Glomerular visceral epithelial cell (primary cell): Measurements from ENCODE around the gene NLRP7.
"Not testable (repeated sequence)": the region's sequence is repeated elsewhere in the genome, so short reads cannot be mapped to it uniquely, and the experiment has no call there.

Experiments used
- DNase-seq: peaks from one replicate; pipeline ENCODE4 v3.0.0-alpha.2; 2016; ENCODE audit errors: extremely low spot score

NLRP7 gene

DNA sequence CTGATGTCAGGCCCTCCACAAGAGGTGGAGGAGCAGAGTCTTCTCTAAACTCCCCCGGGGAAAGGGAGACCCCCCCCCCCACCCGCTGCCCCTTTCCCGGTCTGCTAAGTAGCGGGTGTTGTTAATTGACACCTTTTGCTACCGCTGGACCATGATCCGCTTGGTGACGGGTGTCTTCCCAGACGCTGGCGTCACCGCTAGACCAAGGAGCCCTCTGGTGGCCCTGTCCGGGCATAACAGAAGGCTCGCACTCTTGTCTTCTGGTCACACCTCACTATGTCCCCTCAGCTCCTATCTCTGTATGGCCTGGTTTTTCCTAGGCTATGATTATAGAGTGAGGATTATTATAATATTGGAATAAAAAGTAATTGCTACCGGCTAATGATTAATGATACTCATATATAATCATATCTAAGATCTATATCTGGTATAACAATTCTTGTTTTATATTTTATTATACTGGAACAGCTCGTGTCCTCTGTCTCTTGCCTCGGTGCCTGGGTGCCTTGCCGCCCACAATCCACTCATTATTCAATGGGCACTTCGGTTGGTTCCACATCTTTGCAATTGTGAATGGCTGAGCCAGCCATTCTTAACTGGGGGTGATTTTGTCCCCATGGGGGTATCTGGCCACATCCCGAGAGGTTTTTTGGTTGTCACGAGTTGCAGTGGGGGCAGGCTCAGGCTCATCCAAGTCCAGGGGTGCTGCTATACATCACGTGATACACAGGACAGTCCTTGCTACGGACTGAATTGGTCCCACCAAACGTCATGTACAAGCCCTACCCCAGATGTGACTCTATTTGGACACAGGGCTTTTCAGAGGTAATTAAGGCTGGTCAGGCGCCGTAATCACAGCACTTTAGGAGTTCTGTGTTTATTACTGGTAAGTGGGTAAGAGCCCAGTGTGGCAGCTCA lies 27.4 kb downstream of the NLRP7 start:
- DNase-seq, result not testable (repeated sequence)

- DNase-seq, result no peak
Observed at GRCh38 chr19:54918499-54918898, 28.8 kb downstream of the NLRP7 start.

DNA sequence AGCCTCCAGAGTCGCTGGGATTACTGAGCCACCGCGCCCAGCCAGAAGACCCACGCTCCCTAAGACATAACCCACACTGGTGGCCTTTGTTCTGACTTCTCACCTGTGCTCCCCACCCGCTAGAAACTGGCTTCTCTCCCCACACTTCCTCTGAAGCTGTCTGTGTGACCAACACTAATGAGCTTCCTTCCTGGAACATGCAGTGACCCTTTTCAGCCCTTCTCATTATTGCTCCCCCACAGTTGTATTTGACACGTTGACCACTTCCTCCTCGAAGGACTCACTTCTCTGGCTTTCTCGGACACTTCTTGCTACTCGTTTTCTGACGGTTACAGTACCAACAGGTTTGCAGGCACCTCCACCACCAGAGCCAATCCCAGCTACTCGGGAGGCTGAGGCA lies 30.5 kb downstream of the NLRP7 start:
- no peak for DNase-seq

- DNase-seq, result not testable (repeated sequence)
Observed at GRCh38 chr19:54907899-54908298, 39.4 kb downstream of the NLRP7 start.

DNA sequence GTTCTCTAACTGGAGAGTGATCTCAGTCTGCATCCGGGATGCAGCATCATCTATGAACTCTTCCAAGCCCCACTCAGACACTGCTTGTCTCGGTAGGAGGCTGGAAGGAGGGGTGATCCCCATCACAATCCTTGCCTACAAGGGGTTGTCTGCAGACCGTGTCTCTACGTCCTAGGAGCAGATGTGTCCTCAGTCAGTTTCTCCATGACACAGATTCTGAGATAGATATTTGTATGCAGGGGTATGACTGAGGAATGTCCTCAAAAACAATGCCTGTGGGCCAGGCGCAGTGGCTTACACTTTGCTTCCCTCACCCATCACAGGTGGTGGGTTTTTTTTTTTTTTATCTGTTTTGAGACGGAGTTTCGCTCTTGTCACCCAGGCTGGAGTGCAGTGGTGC lies 40.5 kb downstream of the NLRP7 start:
- DNase-seq, result no peak

- DNase-seq, result no peak
Observed at GRCh38 chr19:54905803-54906511, 41.4 kb downstream of the NLRP7 start, which contains the start of gene NCR1. NCR1 (plus strand) TSS chr19:54906148; CDS start chr19:54906188, 40 bp downstream.

DNA sequence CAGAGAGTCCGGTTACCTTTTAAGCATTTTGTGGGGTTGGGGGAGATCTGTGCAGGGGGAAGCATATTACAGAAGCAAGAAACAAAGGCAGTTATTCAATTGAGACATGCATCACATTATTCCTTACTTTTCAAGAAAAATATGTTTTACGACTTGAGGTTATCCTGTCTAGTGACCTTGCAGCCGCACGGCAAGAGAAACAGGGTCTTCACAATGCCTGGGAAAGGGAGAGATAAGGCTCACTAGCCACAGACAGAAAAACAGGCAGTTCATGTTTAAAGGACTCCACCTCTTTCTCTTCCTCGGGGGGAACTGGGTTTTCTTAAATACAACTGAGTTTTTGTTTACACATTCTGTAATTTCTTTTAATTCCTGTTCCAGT lies 41.9 kb downstream of the NLRP7 start:
- no peak for DNase-seq

- not testable (repeated sequence) for DNase-seq
Observed at GRCh38 chr19:54904261-54904660, 43.1 kb downstream of the NLRP7 start.

- no peak for DNase-seq
Observed at GRCh38 chr19:54903303-54903702, 44.0 kb downstream of the NLRP7 start.

DNA sequence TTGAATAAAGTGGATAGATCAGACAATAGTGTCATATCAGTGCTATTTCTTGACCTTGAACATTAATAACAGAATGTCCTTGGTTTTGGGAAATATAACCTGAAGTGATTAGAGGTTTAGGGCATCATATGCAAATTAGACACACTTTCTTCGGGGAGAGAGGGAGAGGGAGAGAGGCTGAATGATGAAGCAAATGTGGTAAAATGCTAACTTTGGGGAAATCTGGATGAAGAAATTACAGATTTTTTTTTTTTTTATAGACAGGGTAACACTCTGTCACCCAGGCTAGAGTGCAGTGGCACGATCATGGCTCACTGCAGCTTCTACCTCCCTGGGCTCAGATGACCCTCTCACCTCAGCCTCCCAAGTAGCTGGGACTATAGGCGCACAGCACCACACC lies 45.3 kb downstream of the NLRP7 start:
- DNase-seq, result no peak

DNA sequence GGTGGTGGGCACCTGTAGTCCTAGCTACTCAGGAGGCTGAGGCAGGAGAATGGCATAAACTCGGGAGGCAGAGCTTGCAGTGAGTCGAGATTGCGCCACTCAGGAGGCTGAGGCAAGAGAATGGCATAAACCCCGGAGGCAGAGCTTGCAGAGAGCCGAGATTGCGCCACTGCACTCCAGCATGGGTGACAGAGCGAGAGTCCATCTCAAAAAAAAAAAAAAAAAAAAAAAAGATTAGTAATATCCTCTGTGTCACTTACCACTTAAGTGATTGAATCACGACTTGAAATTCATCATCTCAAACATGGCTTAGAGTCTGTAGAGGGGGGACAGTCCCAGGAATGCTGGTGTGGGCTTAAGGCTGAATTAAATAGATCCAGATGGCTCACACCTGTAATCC lies 46.2 kb downstream of the NLRP7 start:
- DNase-seq, result not testable (repeated sequence)

DNA sequence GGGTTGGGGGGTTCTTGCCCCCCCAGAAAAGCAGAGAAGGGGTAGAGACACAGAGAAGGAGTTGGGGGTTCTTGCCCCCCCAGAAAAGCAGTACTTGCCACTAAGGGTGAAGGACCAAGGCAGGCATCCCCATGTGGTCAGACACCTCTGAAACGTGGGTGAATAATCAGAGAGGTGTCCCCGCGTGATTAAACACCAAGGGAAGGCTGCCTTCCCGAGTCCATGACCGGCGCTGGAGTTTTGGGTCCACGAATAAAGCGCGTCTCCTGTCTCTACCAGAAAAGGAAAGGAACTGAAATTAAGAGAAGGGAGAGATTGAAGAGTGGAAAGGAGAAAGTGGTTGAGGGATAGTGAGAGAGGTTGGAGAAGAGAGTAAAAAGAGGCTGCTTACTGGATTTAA lies 47.7 kb downstream of the NLRP7 start:
- not testable (repeated sequence) for DNase-seq

- DNase-seq, result not testable (repeated sequence)
Observed at GRCh38 chr19:54898685-54899084, 48.6 kb downstream of the NLRP7 start.

- DNase-seq, result no peak
Observed at GRCh38 chr19:54896036-54896435, 51.3 kb downstream of the NLRP7 start.

GRCh38 chr19:54894106-54894505 lies 53.2 kb downstream of the NLRP7 start:
- not testable (repeated sequence) for DNase-seq

- DNase-seq, result no peak
Observed at GRCh38 chr19:54893406-54893805, 53.9 kb downstream of the NLRP7 start.

- DNase-seq, result no peak
Observed at GRCh38 chr19:54889566-54889965, 57.8 kb downstream of the NLRP7 start.

GRCh38 chr19:54888239-54888638 lies 59.1 kb downstream of the NLRP7 start:
- DNase-seq, result no peak

- no peak for DNase-seq
Observed at GRCh38 chr19:54883228-54883627, 64.1 kb downstream of the NLRP7 start.

DNA sequence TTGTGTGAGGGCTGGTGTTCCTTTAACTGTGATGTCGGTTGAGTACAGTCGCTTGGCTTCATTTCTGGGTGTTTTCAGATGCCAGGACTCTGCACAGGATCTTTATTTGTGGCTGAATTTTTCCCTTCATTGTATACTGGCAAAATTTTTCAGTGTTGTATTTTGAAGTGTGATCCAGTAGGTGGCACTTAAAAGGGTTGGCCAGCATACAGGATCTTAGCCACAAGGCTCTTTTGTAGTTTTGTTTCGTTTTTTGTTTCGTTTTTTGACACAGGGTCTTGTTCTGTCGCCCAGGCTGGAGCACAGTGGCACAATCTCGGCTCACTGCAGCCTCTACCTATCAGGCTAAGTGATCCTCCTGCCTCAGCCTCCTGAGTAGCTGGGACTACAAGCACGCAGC lies 64.6 kb downstream of the NLRP7 start:
- no peak for DNase-seq

GRCh38 chr19:54881884-54882283 lies 65.4 kb downstream of the NLRP7 start:
- no peak for DNase-seq

- no peak for DNase-seq
Observed at GRCh38 chr19:54877471-54877870, 69.9 kb downstream of the NLRP7 start.

GRCh38 chr19:54875506-54875905 lies 71.8 kb downstream of the NLRP7 start:
- DNase-seq, result no peak
